CD4-positive, alpha-beta T cell (primary cell): ENCODE results near the gene DCST2. TPM values are rescaled to one million over a fixed set of nuclear protein-coding genes. Genes with fewer than 3 reads are reported as not detected.

Source experiments
- ATAC-seq: fragments of 200-7000 bp; cut with Tn5 transposase; one replicate; pipeline ENCODE4 v1.10.0; 2022; ENCODE audit warnings: mild to moderate bottlenecking; ENCODE audit not compliant: poor library complexity
- CTCF ChIA-PET: fragments of 350-600 bp; sonication (Branson Sonifier 250); formaldehyde crosslinking; loops from one replicate; lab custom pipeline; 2021; ENCODE audit warnings: antibody characterized with exemption, inconsistent platforms; lab: Charles Lee
- POLR2A ChIA-PET: fragments of 350-600 bp; sonication (Branson Sonifier 250); formaldehyde crosslinking; loops from one replicate; lab custom pipeline; 2021; ENCODE audit warnings: antibody characterized with exemption, inconsistent platforms; lab: Charles Lee
- DNase-seq, 14 experiments: peaks; one replicate each; pipeline ENCODE4 v3.0.0-alpha.2; 2013 to 2020; ENCODE audit warnings: mixed read lengths in 2 of 14
- H3K27ac ChIP-seq, 2 donors: one replicate each; pipeline versions ENCODE4 v1.5.1 to v1.7.0; 2013; ENCODE audit warnings: low read length in 2 of 2, low read depth in 1 of 2, mild to moderate bottlenecking in 1 of 2
- H3K27me3 ChIP-seq, 2 experiments: 1 replicate in 1 of 2; 2 replicates in 1 of 2; pipeline versions ENCODE4 v1.6.1 to v1.7.0; 2013; ENCODE audit warnings: low read length in 2 of 2, control low read depth in 1 of 2, mild to moderate bottlenecking in 1 of 2, moderate library complexity in 1 of 2; ENCODE audit not compliant: insufficient read depth in 2 of 2, control insufficient read depth in 1 of 2
- H3K36me3 ChIP-seq: one replicate; pipeline ENCODE4 v1.6.1; 2013; ENCODE audit warnings: low read length, control low read depth; ENCODE audit not compliant: insufficient read depth
- H3K4me1 ChIP-seq: one replicate; pipeline ENCODE4 v1.6.1; 2013; ENCODE audit warnings: low read length, control low read depth; ENCODE audit not compliant: insufficient read depth
- H3K4me3 ChIP-seq: one replicate; pipeline ENCODE4 v1.5.1; 2013; ENCODE audit warnings: mild to moderate bottlenecking, low read length, moderate library complexity
- H3K9me3 ChIP-seq, 2 experiments: 1 replicate in 1 of 2; 2 replicates in 1 of 2; pipeline versions ENCODE4 v1.6.1 to v1.7.0; 2013; ENCODE audit warnings: low read length in 2 of 2, mild to moderate bottlenecking in 2 of 2, control low read depth in 1 of 2, moderate library complexity in 1 of 2; ENCODE audit not compliant: control insufficient read depth in 1 of 2, insufficient read depth in 1 of 2
- H3K27ac Mint-ChIP-seq: one replicate; pipeline ENCODE4 v1.8.0; 2020; ENCODE audit warnings: mixed read lengths
- H3K27me3 Mint-ChIP-seq: one replicate; pipeline ENCODE4 v1.8.0; 2021; ENCODE audit warnings: mixed read lengths
- H3K36me3 Mint-ChIP-seq: one replicate; pipeline ENCODE4 v1.8.0; 2021; ENCODE audit warnings: low read depth, mixed read lengths
- H3K4me1 Mint-ChIP-seq: one replicate; pipeline ENCODE4 v1.8.0; 2021; ENCODE audit warnings: low read depth, mixed read lengths
- H3K4me3 Mint-ChIP-seq: one replicate; pipeline ENCODE4 v1.8.0; 2020; ENCODE audit warnings: mild to moderate bottlenecking, mixed read lengths
- H3K9me3 Mint-ChIP-seq: one replicate; pipeline ENCODE4 v1.8.0; 2020; ENCODE audit warnings: mixed read lengths
- intact Hi-C, 2 experiments: fragments of 100-400 bp; cut with DNase I in 1 of 2; cut with micrococcal nuclease in 1 of 2; formaldehyde crosslinking; loops; one replicate each; pipeline versions ENCODE4 v1.15.1 to v1.9.0; 2023 to 2025; cut with DNase I, micrococcal nuclease
- total RNA-seq, 174 experiments: library from RNA in 2 of 174; stranded (reverse) in 2 of 174; gene quantifications; one replicate each; pipeline ENCODE4 v1.2.3 and lab custom pipeline; 2021 to 2026
- TF ChIP-seq, protein P1 (sequence below): fragments of 200-600 bp; IDR thresholded peaks from one replicate; pipeline ENCODE4 v1.8.0; 2022; ENCODE audit warnings: antibody characterized with exemption, mild to moderate bottlenecking

Gene DCST2
- total RNA-seq, 2 experiments from 2014 or later: 1.4 to 2.2 TPM

DNA sequence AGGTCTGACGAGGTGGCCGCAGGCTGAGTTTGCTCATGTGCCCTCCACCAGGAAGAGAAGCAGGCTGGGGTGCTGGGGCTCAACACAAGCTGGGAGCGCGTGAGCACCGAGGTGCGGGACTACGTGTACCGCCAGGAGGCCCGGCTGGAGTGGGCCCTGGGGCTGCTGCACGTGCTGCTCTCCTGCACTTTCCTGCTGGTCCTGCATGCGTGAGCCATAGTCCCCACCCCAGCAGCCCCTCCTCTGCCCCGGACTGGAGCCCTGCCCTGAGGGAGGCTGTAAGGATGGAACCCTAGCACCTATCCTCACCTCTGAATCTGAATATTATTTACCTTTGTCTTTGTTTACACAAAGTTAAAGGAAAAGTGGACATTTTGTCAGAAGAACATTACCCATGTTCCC is 9.7 kb upstream of the DCST2 start:
- H3K4me1 ChIP-seq: peaks cover 4% of the 10 kb centered on the region
- no peak for ATAC-seq
- intact Hi-C loops: no loop called here
- no peak overlapping the region for H3K4me3 ChIP-seq
- TF ChIP-seq, protein P1, sequence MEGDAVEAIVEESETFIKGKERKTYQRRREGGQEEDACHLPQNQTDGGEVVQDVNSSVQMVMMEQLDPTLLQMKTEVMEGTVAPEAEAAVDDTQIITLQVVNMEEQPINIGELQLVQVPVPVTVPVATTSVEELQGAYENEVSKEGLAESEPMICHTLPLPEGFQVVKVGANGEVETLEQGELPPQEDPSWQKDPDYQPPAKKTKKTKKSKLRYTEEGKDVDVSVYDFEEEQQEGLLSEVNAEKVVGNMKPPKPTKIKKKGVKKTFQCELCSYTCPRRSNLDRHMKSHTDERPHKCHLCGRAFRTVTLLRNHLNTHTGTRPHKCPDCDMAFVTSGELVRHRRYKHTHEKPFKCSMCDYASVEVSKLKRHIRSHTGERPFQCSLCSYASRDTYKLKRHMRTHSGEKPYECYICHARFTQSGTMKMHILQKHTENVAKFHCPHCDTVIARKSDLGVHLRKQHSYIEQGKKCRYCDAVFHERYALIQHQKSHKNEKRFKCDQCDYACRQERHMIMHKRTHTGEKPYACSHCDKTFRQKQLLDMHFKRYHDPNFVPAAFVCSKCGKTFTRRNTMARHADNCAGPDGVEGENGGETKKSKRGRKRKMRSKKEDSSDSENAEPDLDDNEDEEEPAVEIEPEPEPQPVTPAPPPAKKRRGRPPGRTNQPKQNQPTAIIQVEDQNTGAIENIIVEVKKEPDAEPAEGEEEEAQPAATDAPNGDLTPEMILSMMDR: no peak
- no peak for DNase-seq
- ChIA-PET POLR2A (interaction anchor here (0.6 to 1.2 kb wide), 2 partner anchors 88 to 544 kb away, joined by 3 read pairs; no protein-coding TSS in a partner anchor), CTCF (interaction anchor here (1.5 to 3.5 kb wide), 4 partner anchors 18 to 42 kb away, joined by 3 to 38 read pairs (median 13); partner anchors contain the start of gene EFNA4)
- Mint-ChIP-seq H3K4me1 (peaks cover 9% of the 10 kb centered on the region), H3K36me3 (no peaks in the 10 kb centered on the region), H3K4me3 (no peak overlapping the region), H3K27me3 (no peaks in the 10 kb centered on the region), H3K9me3 (no peaks in the 10 kb centered on the region), H3K27ac (no peak overlapping the region)
- H3K27ac ChIP-seq: no peak overlapping the region
- no peaks in the 10 kb centered on the region for H3K36me3 ChIP-seq
- H3K27me3 ChIP-seq: no peaks in the 10 kb centered on the region
- no peaks in the 10 kb centered on the region for H3K9me3 ChIP-seq

DNA sequence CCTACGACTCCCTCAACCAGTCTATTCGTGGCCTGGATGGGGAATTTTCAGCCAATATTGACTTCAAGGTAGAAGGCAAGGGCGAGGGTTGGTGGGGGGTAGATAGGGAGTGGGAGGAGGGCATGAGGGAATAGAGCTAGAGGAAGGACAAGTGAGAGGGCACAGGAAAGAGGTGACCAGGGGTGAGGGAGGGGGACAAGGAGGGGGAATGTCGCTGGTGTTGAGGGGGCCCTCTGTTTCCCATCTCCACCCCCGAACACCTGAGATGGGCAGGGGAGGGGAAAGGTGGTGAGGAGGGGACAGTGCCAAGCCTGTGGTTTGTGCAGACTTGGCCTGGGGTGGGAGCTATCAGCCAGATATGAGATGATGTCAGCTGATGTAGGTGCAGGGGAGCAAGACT is 9.2 kb upstream of the DCST2 start:
- ChIA-PET CTCF (interaction anchor here (2.4 to 3.5 kb wide), 2 partner anchors 19 to 26 kb away, joined by 8 to 15 read pairs; no protein-coding TSS in a partner anchor), POLR2A (no interaction called here)
- Histone ChIP-seq H3K4me1 (peaks cover 4% of the 10 kb centered on the region), H3K27me3 (no peaks in the 10 kb centered on the region), H3K4me3 (no peak overlapping the region), H3K36me3 (no peaks in the 10 kb centered on the region), H3K27ac (no peak overlapping the region), H3K9me3 (no peaks in the 10 kb centered on the region)
- no peaks in the 10 kb centered on the region for H3K36me3 Mint-ChIP-seq
- TF ChIP-seq, protein P1: no peak
- intact Hi-C loops: no loop called here
- H3K27me3 Mint-ChIP-seq: no peaks in the 10 kb centered on the region
- DNase-seq (no peak), ATAC-seq (no peak)
- no peaks in the 10 kb centered on the region for H3K9me3 Mint-ChIP-seq
- H3K27ac Mint-ChIP-seq: no peak overlapping the region
- peaks cover 9% of the 10 kb centered on the region for H3K4me1 Mint-ChIP-seq
- H3K4me3 Mint-ChIP-seq: no peak overlapping the region

DNA sequence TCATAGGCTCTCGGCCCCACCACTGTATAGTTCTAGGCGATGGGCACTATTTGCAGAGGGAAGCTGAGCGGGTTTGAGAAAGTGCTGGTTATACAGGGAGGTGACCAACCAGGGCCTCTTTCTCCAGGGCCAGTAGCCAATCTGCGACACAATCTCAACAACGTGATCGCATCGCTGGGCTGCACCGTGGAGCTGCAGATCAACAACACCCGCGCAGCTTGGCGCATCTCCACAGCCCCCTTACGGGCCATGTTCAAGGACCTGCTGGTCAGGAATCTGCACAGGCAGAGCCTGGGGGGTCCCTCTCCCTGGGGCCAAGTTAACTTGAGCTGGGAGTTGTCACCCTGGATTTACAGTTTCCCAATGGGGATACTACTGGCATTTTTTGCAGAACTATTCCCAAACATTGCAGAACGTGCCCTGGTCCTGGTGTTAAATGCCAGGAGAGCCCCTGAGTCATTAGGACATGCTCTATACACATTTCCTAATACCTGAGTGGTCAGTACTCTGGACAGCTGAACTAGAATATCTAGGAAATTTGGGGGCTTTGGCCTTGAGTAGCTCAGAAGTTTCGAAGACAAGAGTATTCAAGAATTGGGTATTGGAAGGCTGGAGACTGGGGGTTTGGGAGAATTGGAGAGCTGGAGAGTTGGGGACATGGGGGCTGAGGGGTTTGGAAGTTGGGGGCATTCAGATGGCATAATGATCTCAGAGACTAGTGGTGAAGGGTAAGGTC is 6.9 kb upstream of the DCST2 start:
- Mint-ChIP-seq H3K27me3 (no peaks in the 10 kb centered on the region), H3K9me3 (no peaks in the 10 kb centered on the region), H3K36me3 (no peaks in the 10 kb centered on the region), H3K4me1 (peaks cover 9% of the 10 kb centered on the region), H3K4me3 (no peak overlapping the region), H3K27ac (no peak overlapping the region)
- POLR2A ChIA-PET: no interaction called here
- TF ChIP-seq, protein P1: no peak
- no peak for ATAC-seq
- intact Hi-C loops: no loop called here
- Histone ChIP-seq H3K4me1 (peaks cover 4% of the 10 kb centered on the region), H3K4me3 (no peak overlapping the region), H3K9me3 (no peaks in the 10 kb centered on the region), H3K36me3 (no peaks in the 10 kb centered on the region), H3K27ac (no peak overlapping the region), H3K27me3 (no peaks in the 10 kb centered on the region)
- DNase-seq: no peak
- CTCF ChIA-PET: interaction anchor here (2.4 kb wide), 1 partner anchor 21 kb away, joined by 8 read pairs; no protein-coding TSS in a partner anchor
